Measurements from ENCODE around the gene LAMA2.

- TF ChIP-seq POLR2A (IDR thresholded peaks at IDR 0.05) (no peak), CTCF (IDR thresholded peaks at IDR 0.05) (no peak)
Measured at GRCh38 chr6:129189266-129189665, 306.3 kb downstream of the LAMA2 start.
